GM23338 (cell line): ENCODE results near the gene MYRF.
A peak's percentile ranks its signal among the peaks of the same experiment; 100 is the strongest.

Experiments
- CREB1 ChIP-seq: fragments of 250-450 bp; sonication (Bioruptor Pico); IDR thresholded peaks from 2 replicates; pipeline ENCODE4 v1.5.0; 2020; ENCODE audit warnings: low read depth, mild to moderate bottlenecking, moderate library complexity
- CTCF ChIP-seq, 2 experiments: fragments of 200-600 bp in 1 of 2; sonication (generic) in 1 of 2; conservative IDR thresholded peaks; 2 replicates each; pipeline versions ENCODE4 v1.5.1 to v1.6.1; 2016 to 2017; ENCODE audit warnings: antibody characterized with exemption in 2 of 2, low read depth in 2 of 2, mild to moderate bottlenecking in 2 of 2, moderate library complexity in 1 of 2
- EZH2 ChIP-seq: fragments of 200-600 bp; sonication (generic); IDR thresholded peaks from one replicate; pipeline ENCODE4 v1.8.0; 2017; ENCODE audit warnings: antibody characterized with exemption, mild to moderate bottlenecking, low read depth; ENCODE audit not compliant: unreplicated experiment
- EZH2phosphoT487 ChIP-seq: fragments of 200-600 bp; sonication (generic); IDR thresholded peaks from one replicate; pipeline ENCODE4 v1.8.1; 2018; ENCODE audit warnings: antibody characterized with exemption; ENCODE audit not compliant: unreplicated experiment
- NANOG ChIP-seq: IDR thresholded peaks from 2 replicates; pipeline ENCODE4 v1.6.1; 2016; ENCODE audit warnings: antibody characterized with exemption, borderline replicate concordance
- POLR2AphosphoS5 ChIP-seq: IDR thresholded peaks from 2 replicates; pipeline ENCODE4 v1.6.1; 2016; ENCODE audit warnings: antibody characterized with exemption, low read depth
- TF ChIP-seq, protein P1 (sequence below): IDR thresholded peaks from one replicate; pipeline ENCODE4 v1.6.1; 2018; ENCODE audit warnings: antibody characterized with exemption; ENCODE audit not compliant: unreplicated experiment

- TF ChIP-seq, protein P1, sequence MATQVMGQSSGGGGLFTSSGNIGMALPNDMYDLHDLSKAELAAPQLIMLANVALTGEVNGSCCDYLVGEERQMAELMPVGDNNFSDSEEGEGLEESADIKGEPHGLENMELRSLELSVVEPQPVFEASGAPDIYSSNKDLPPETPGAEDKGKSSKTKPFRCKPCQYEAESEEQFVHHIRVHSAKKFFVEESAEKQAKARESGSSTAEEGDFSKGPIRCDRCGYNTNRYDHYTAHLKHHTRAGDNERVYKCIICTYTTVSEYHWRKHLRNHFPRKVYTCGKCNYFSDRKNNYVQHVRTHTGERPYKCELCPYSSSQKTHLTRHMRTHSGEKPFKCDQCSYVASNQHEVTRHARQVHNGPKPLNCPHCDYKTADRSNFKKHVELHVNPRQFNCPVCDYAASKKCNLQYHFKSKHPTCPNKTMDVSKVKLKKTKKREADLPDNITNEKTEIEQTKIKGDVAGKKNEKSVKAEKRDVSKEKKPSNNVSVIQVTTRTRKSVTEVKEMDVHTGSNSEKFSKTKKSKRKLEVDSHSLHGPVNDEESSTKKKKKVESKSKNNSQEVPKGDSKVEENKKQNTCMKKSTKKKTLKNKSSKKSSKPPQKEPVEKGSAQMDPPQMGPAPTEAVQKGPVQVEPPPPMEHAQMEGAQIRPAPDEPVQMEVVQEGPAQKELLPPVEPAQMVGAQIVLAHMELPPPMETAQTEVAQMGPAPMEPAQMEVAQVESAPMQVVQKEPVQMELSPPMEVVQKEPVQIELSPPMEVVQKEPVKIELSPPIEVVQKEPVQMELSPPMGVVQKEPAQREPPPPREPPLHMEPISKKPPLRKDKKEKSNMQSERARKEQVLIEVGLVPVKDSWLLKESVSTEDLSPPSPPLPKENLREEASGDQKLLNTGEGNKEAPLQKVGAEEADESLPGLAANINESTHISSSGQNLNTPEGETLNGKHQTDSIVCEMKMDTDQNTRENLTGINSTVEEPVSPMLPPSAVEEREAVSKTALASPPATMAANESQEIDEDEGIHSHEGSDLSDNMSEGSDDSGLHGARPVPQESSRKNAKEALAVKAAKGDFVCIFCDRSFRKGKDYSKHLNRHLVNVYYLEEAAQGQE = no peak
- peak; percentile 99 for TF ChIP-seq POLR2AphosphoS5
- no peak for TF ChIP-seq NANOG
- TF ChIP-seq EZH2phosphoT487 = no peak
- no peak for TF ChIP-seq CTCF (conservative IDR thresholded peaks at IDR 0.05; ENCODE audit: low read depth in 2 of 2)
- TF ChIP-seq CREB1 (CRISPR knock-in tag) = peak; percentile 75
- TF ChIP-seq EZH2 = no peak
Observed at GRCh38 chr11:61814958-61815789, 62.7 kb downstream of the MYRF start.
